NCI-H82 treated with DMSO at 0.1 percent for 48 hours (cell line): Measurements from ENCODE around the gene MAML2.

Source experiments
- DNase-seq: peaks from one replicate; lab custom pipeline; 2025; ENCODE audit not compliant: unreplicated experiment; lab: John Stamatoyannopoulos, UW

The MAML2 gene

GRCh38 chr11:96082002-96082899 lies 260.7 kb downstream of the MAML2 start:
- no peak for DNase-seq

GRCh38 chr11:96081561-96081960 lies 261.4 kb downstream of the MAML2 start:
- DNase-seq: no peak

- no peak for DNase-seq
These were observed 263.3 kb downstream of the MAML2 start for GRCh38 chr11:96079691-96080090.

- DNase-seq: no peak
These were observed 267.4 kb downstream of the MAML2 start for GRCh38 chr11:96075532-96075959.

GRCh38 chr11:96074551-96075310 lies 268.3 kb downstream of the MAML2 start:
- DNase-seq: no peak

- no peak for DNase-seq
These were observed 269.5 kb downstream of the MAML2 start for GRCh38 chr11:96073536-96073935.

- no peak for DNase-seq
These were observed 270.4 kb downstream of the MAML2 start for GRCh38 chr11:96072592-96072991.

GRCh38 chr11:96070453-96070852 lies 272.5 kb downstream of the MAML2 start:
- DNase-seq: no peak

- no peak for DNase-seq
These were observed 275.8 kb downstream of the MAML2 start for GRCh38 chr11:96067160-96067559.

- no peak for DNase-seq
These were observed 277.6 kb downstream of the MAML2 start for GRCh38 chr11:96065379-96065778.

GRCh38 chr11:96063886-96064285 lies 279.1 kb downstream of the MAML2 start:
- no peak for DNase-seq

GRCh38 chr11:96063053-96063452 lies 279.9 kb downstream of the MAML2 start:
- DNase-seq: no peak

GRCh38 chr11:96062134-96062533 lies 280.9 kb downstream of the MAML2 start:
- DNase-seq: no peak

- no peak for DNase-seq
These were observed 281.3 kb downstream of the MAML2 start for GRCh38 chr11:96061730-96062129.

GRCh38 chr11:96061069-96061468 lies 281.9 kb downstream of the MAML2 start:
- no peak for DNase-seq

- no peak for DNase-seq
These were observed 285.5 kb downstream of the MAML2 start for GRCh38 chr11:96057502-96057901.

GRCh38 chr11:96056576-96056975 lies 286.4 kb downstream of the MAML2 start:
- DNase-seq: no peak

GRCh38 chr11:96055706-96056387 lies 287.1 kb downstream of the MAML2 start:
- DNase-seq: no peak

GRCh38 chr11:96054870-96055705 lies 287.9 kb downstream of the MAML2 start:
- DNase-seq: peak; percentile 89

GRCh38 chr11:96052921-96053651 lies 289.9 kb downstream of the MAML2 start:
- no peak for DNase-seq
